ENCODE data around the gene CLBA1.
A peak's percentile ranks its signal among the peaks of the same experiment; 100 is the strongest.
"Not testable (repeated sequence)": the region's sequence is repeated elsewhere in the genome, so short reads cannot be mapped to it uniquely, and the experiment has no call there.

Gene CLBA1

GRCh38 chr14:104985675-104986486, at the start of gene CLBA1:
Gene CLBA1, plus strand, starts transcription at chr14:104985788. Its CDS starts 644 bp downstream, at chr14:104986432.
- peak; percentile 98 for DNase-seq (ENCODE audit: low read depth, low spot score)

DNA sequence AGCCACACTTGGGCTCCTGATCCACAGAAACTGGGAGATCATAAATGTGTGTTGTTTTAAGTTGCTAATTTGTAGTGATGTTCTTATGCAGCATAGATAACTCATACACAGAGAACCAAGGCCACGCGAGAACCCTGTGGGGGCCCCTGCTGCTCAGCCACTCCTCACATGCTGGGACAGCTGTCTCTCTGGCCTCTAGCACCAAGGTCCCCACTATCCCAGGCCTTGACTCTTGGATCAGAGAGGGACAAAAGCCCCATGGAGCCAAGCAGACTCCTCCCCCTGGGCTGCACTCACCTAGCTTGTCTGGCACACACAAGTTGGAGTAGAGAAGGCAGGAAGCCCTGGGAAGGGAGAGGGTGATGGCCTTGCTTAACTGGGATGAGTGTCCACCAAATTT, 49.6 kb upstream of the CLBA1 start:
- no peak for DNase-seq (ENCODE audit: low read depth, low spot score)

DNA sequence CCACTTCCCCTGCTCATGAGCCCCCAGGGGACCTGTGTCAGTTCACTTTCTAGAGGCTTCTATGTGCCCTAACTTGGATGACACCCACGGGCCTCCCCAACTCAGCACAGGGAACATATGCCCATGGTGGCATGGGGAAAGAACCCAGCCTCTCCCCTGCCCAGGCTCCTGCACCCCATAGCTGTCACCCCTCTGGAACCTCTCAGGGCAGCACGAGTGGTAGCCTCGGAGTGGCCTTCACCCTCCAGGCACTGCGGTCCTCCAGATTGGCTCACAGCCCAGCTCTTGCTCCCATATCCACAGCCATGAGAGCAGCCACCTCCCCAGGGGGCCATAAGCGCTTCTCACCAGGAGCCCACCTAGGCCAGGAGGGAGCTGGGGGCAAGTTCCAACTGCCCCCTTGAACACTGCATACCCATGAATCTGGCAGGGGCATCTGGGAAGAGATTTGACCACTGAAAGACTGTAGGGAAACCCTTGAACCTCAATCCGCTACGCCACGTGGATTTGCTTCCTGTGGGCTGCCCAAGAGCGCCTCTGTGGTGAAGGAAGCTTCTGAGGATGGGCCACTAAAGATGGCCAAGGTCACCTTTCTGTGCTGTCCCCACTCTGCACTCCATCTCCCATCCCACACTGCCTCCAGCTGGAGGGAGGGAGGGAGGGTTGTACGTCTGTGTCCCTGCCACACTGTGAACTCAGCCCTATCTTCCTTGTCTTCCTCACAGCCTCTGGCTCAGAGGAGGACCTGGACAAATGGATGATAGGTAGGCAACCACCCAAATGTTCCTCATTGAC, 49.0 kb upstream of the CLBA1 start:
- DNase-seq (ENCODE audit: low read depth, low spot score) = no peak

DNA sequence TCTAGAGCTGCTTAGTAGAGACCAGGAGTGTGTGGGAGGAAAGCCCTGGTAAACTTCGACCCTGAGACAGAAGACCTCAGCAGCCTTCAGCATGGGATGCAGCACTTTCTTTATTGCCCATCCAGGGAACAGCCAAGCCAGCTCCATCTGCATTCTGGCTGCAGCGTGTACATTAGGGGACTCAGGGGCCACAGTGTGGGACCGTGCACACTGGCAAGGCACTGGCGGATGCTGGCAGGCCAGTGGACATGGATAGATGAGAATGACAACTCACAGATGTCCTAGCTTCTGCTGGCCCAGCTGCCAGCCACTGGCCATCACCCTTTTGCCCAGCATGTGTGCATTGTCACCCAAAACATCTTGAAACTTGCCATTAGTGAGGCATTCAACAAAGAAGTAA, 48.4 kb upstream of the CLBA1 start:
- no peak for DNase-seq (ENCODE audit: low read depth, low spot score)

GRCh38 chr14:104937694-104938365, 47.8 kb upstream of the CLBA1 start:
- no peak for DNase-seq (ENCODE audit: low read depth, low spot score)

DNA sequence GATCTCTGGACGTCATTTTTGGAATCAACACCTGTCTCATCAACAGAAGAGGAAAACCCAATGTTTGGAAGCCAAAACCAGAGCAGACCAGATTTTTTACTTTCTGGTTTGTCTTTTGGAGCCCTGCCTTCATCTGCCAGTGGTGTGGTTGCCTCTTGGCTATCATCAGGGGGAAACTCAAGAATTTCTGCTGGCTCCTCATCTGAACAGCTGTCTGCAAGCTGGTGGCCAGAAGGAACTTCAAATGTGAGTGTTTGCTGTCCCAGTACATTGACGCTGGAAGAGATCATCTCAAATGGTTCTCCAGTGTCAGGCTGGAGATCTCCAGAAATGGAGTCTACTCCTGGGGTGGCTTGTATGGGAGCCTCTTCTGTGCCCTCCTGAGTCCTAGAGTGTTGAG, 47.2 kb upstream of the CLBA1 start:
- DNase-seq (ENCODE audit: low read depth, low spot score) = no peak

- DNase-seq (ENCODE audit: low read depth, low spot score) = no peak
These were observed 46.6 kb upstream of the CLBA1 start for GRCh38 chr14:104938960-104939359.

GRCh38 chr14:104939666-104940410, 45.8 kb upstream of the CLBA1 start:
- no peak for DNase-seq (ENCODE audit: low read depth, low spot score)

DNA sequence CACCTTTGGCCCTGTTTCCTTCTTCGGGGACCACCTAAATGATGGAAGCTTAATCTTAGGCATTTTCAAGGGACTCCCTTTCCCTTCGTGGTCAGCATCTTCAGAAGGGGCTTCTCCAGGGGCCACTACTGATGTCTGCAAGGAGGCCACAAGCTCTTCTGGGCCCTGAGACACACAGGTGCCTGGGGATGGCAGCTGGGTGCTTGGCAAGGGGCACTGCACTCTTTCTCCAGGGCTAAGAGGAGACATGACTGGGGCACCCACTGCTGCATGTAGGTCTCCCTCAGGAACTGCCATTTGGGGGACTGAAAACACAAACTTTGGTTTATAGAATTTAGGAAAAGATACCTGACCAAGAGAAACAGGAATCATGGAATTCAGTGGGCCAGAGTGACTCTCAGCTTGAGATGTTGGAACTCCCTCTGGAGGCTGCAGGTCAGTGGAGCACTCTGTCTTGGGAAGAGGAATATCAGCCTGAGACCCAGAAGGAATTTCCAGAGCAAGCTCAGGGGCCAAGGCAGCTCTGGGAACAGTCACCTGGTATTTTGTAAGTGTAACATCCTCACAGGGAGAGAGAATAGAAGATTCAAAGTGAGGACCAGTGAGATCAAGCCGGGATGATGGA, 45.0 kb upstream of the CLBA1 start:
- no peak for DNase-seq (ENCODE audit: low read depth, low spot score)

- no peak for DNase-seq (ENCODE audit: low read depth, low spot score)
These were observed 43.9 kb upstream of the CLBA1 start for GRCh38 chr14:104941508-104942365.

DNA sequence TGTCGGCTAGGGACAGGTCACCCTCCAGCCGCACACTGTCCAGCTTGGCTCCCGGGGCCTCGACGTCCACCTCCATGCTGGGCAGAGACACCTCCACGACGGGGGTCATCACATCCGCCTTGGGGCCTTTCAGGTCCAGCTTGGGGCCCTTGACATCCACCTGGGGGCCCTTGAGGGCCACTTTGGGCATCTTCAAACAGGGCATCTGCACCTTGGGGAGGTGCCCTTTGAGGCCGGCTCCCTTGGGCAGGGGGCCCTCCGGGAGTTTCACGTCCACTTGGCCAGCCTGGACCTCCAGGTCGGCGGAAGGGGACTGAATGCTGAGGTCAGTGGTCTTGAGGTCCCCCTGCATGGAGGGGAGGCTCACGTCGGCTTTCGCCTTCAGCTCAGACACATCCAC, 43.0 kb upstream of the CLBA1 start:
- no peak for DNase-seq (ENCODE audit: low read depth, low spot score)

DNA sequence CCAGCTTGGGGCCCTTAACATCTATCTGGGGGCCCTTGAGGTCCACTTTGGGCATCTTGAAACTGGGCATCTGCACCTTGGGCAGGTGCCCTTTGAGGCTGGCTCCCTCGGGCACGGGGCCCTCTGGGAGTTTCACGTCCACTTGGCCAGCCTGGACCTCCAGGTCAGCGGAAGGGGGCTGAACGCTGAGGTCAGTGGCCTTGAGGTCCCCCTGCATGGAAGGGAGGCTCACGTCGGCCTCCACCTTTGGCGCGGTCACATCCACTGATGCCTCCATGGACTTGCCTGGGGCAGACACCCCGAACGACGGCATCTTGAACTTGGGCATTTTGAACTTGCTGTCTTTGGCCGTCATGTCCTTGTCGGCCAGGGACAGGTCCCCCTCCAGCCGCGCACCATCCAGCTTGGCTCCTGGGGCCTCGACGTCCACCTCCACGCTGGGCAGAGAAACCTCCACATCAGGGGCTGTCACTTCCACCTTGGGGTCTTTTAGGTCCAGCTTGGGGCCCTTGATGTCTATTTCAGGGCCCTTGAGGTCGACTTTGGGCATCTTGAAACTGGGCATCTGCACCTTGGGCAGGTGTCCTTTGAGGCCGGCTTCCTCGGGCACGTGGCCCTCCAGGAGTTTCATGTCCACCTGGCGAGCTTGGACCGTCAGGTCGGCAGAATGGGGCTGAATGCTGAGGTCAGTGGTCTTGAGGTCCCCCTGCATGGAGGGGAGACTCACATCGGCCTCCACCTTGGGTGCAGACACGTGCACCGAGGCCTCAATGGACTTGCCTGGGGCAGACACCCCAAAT, 42.2 kb upstream of the CLBA1 start:
- DNase-seq (ENCODE audit: low read depth, low spot score) = not testable (repeated sequence)

DNA sequence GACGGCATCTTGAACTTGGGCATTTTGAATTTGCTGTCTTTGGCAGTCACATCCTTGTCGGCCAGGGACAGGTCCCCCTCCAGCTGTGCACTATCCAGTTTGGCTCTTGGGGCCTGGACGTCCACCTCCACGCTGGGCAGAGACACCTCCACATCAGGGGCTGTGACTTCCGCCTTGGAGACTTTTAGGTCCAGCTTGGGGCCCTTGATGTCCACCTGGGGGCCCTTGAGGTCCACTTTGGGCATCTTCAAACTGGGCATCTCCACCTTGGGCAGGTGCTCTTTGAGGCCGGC, 41.6 kb upstream of the CLBA1 start:
- not testable (repeated sequence) for DNase-seq (ENCODE audit: low read depth, low spot score)

- DNase-seq (ENCODE audit: low read depth, low spot score) = not testable (repeated sequence)
These were observed 41.0 kb upstream of the CLBA1 start for GRCh38 chr14:104944436-104945205.

DNA sequence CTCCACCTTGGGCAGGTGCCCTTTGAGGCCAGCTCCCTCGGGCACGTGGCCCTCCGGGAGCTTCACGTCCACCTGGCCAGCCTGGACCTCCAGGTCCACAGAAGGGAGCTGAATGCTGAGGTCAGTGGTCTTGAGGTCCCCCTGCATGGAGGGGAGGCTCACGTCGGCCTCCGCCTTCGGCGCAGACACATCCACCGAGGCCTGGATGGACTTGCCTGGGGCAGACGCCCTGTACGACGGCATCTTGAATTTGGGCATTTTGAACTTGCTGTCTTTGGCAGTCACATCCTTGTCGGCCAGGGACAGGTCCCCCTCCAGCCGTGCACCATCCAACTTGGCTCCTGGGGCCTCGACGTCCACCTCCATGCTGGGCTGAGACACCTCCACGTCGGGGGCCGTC, 40.3 kb upstream of the CLBA1 start:
- DNase-seq (ENCODE audit: low read depth, low spot score) = not testable (repeated sequence)

- not testable (repeated sequence) for DNase-seq (ENCODE audit: low read depth, low spot score)
These were observed 39.3 kb upstream of the CLBA1 start for GRCh38 chr14:104945986-104946965.

GRCh38 chr14:104947201-104947600, 38.4 kb upstream of the CLBA1 start:
- not testable (repeated sequence) for DNase-seq (ENCODE audit: low read depth, low spot score)

All from astrocyte of the hippocampus (primary cell).